GM18507 (cell line): ENCODE measurements around the gene CMC2.
A peak's percentile ranks its signal among the peaks of the same experiment; 100 is the strongest.

Source experiments
- DNase-seq: peaks from one replicate; pipeline ENCODE4 v3.0.0; 2011; ENCODE audit warnings: low read depth; ENCODE audit not compliant: insufficient read length; ENCODE audit errors: extremely low spot score
- FAIRE-seq: peaks from 2 replicates; lab custom pipeline; 2011; peaks lifted over from hg19 to GRCh38; lab: Jason Lieb, UNC

The CMC2 gene

GRCh38 chr16:80982646-80983045, 24.0 kb downstream of the CMC2 start:
- FAIRE-seq (no peak), DNase-seq (no peak)

- DNase-seq (no peak), FAIRE-seq (no peak)
Observed at GRCh38 chr16:80981103-80981502, 25.6 kb downstream of the CMC2 start.

GRCh38 chr16:80976946-80977345, 29.7 kb downstream of the CMC2 start:
- no peak for FAIRE-seq
- no peak for DNase-seq

- DNase-seq (no peak), FAIRE-seq (no peak)
Observed at GRCh38 chr16:80974649-80975376, 31.9 kb downstream of the CMC2 start.

- DNase-seq (no peak), FAIRE-seq (no peak)
Observed at GRCh38 chr16:80973991-80974390, 32.7 kb downstream of the CMC2 start.

GRCh38 chr16:80972611-80973010, 34.1 kb downstream of the CMC2 start:
- DNase-seq (no peak), FAIRE-seq (no peak)

GRCh38 chr16:80971819-80972218, 34.9 kb downstream of the CMC2 start:
- DNase-seq (no peak), FAIRE-seq (no peak)

GRCh38 chr16:80969114-80969484, 37.6 kb downstream of the CMC2 start:
- FAIRE-seq = no peak
- DNase-seq = no peak

GRCh38 chr16:80968386-80969113, 38.1 kb downstream of the CMC2 start:
- no peak for DNase-seq
- FAIRE-seq = no peak

- DNase-seq (no peak), FAIRE-seq (no peak)
Observed at GRCh38 chr16:80966617-80967016, 40.1 kb downstream of the CMC2 start.

- no peak for FAIRE-seq
- DNase-seq = no peak
Observed at GRCh38 chr16:80964351-80964750, 42.3 kb downstream of the CMC2 start.

- DNase-seq (no peak), FAIRE-seq (no peak)
Observed at GRCh38 chr16:80962879-80963278, 43.8 kb downstream of the CMC2 start.

- FAIRE-seq (no peak), DNase-seq (no peak)
Observed at GRCh38 chr16:80958284-80958683, 48.4 kb downstream of the CMC2 start.

- FAIRE-seq (no peak), DNase-seq (no peak)
Observed at GRCh38 chr16:80954985-80955384, 51.7 kb downstream of the CMC2 start.

GRCh38 chr16:80948886-80949493, 57.7 kb downstream of the CMC2 start:
- peak; percentile 36 for FAIRE-seq
- no peak for DNase-seq

GRCh38 chr16:80947708-80948625, 58.7 kb downstream of the CMC2 start:
- DNase-seq (no peak), FAIRE-seq (no peak)

GRCh38 chr16:80947239-80947638, 59.4 kb downstream of the CMC2 start:
- FAIRE-seq (no peak), DNase-seq (no peak)

GRCh38 chr16:80946481-80946880, 60.2 kb downstream of the CMC2 start:
- no peak for DNase-seq
- FAIRE-seq = no peak

- no peak for FAIRE-seq
- no peak for DNase-seq
Observed at GRCh38 chr16:80940069-80940856, 66.4 kb downstream of the CMC2 start.
